ENCODE data around the gene LRTM1.

GRCh38 chr3:54962200-54962599 lies 34.3 kb upstream of the LRTM1 start:
- no peak for TF ChIP-seq POLR2A (IDR thresholded peaks at IDR 0.05)
- no peak for TF ChIP-seq CTCF (IDR thresholded peaks at IDR 0.05)
